Measurements from ENCODE around the gene PRDX4. TPM values are rescaled to one million over a fixed set of nuclear protein-coding genes. Genes with fewer than 3 reads are reported as not detected.

The PRDX4 gene
- total RNA-seq, 4 donors from 2014 or later: 27.6 to 47.6 (median 42.2) TPM

GRCh38 chrX:23729214-23729613, 61.9 kb downstream of the PRDX4 start:
- no peak for DNase-seq (ENCODE audit: low spot score in 2 of 2)
- WGBS: 66% methylated on average over 1 of the region's 1 CpG
- no peaks in the 10 kb centered on the region for H3K9me3 ChIP-seq
- no peaks in the 10 kb centered on the region for H3K27me3 ChIP-seq
- no peak overlapping the region for H3K27ac ChIP-seq
- peaks cover 11% of the 10 kb centered on the region for H3K36me3 ChIP-seq
- no peak overlapping the region for H3K4me3 ChIP-seq
- no peaks in the 10 kb centered on the region for H3K4me1 ChIP-seq
- TF ChIP-seq EP300 (IDR thresholded peaks at IDR 0.05) (no peak), POLR2A (IDR thresholded peaks at IDR 0.05) (no peak), POLR2AphosphoS5 (IDR thresholded peaks at IDR 0.05) (no peak), CTCF (IDR thresholded peaks at IDR 0.05) (no peak)

DNA sequence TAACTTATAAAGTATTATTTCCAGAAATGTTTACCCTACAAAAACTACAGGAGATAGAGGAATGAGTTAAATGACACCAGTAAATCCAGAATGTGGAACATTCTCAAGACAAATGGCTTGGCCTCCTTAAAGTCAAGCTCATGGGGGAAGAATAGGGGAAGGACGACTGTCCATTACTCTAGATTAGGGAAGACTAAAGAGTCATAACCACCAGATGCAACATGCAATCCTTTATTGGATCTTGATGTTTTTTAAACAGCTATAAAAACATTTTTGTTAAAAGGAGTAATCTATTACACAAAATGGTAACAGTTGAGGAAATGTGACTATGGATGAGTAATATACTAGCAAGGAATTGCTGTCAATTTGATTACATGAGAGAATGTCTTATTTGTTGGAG, 64.7 kb downstream of the PRDX4 start:
- Histone ChIP-seq H3K27me3 (no peaks in the 10 kb centered on the region), H3K27ac (no peak overlapping the region), H3K4me3 (no peak overlapping the region), H3K36me3 (peaks cover 11% of the 10 kb centered on the region), H3K9me3 (no peaks in the 10 kb centered on the region), H3K4me1 (no peaks in the 10 kb centered on the region)
- 75% methylated on average over 1 of the region's 1 CpG for WGBS
- TF ChIP-seq EP300 (IDR thresholded peaks at IDR 0.05): no peak
- DNase-seq (ENCODE audit: low spot score in 2 of 2): no peak

- TF ChIP-seq POLR2AphosphoS5 (IDR thresholded peaks at IDR 0.05) (no peak), EP300 (IDR thresholded peaks at IDR 0.05) (no peak), POLR2A (IDR thresholded peaks at IDR 0.05) (no peak), CTCF (IDR thresholded peaks at IDR 0.05) (no peak)
- H3K27me3 ChIP-seq: no peaks in the 10 kb centered on the region
- no peak overlapping the region for H3K27ac ChIP-seq
- no peak overlapping the region for H3K4me3 ChIP-seq
- H3K9me3 ChIP-seq: no peaks in the 10 kb centered on the region
- no peak for DNase-seq (ENCODE audit: low spot score in 2 of 2)
- WGBS: 51% methylated on average over 5 of the region's 5 CpGs
- no peaks in the 10 kb centered on the region for H3K4me1 ChIP-seq
- peaks cover 11% of the 10 kb centered on the region for H3K36me3 ChIP-seq
These were observed 65.4 kb downstream of the PRDX4 start for GRCh38 chrX:23732704-23733103.

Other genes starting within 250 kb of the PRDX4 start
- 10 to 100 TPM; 14.9 to 18.5 (median 16.2) TPM for gene ACOT9, start 75.8 kb downstream of the PRDX4 start, total RNA-seq
- gene SAT1, start 115.7 kb downstream of the PRDX4 start, total RNA-seq: 100 to 1,000 TPM; 131 to 357 (median 202) TPM
- 10 to 100 TPM in 2 of 4 donors, 1 to 10 TPM in 2; 6.2 to 14.1 (median 9.7) TPM for gene APOO, start 240.4 kb downstream of the PRDX4 start, total RNA-seq
- gene CXorf58, start 240.5 kb downstream of the PRDX4 start, total RNA-seq: not detected

Data from suprapubic skin (tissue), 4 donors.